Stimulated activated CD8-positive, alpha-beta memory T cell treated with anti-CD3 and anti-CD28 coated beads, Interleukin-12 subunit alpha, Interleukin-12 subunit beta, amount 100 ng/mL, for 24 hours (primary cell): ENCODE measurements around the gene ODF2.
A peak's percentile ranks its signal among the peaks of the same experiment; 100 is the strongest.
"Not testable (repeated sequence)": the region's sequence is repeated elsewhere in the genome, so short reads cannot be mapped to it uniquely, and the experiment has no call there.

Source experiments
- DNase-seq: peaks from one replicate; pipeline ENCODE4 v3.0.0-alpha.2; 2020; ENCODE audit errors: extremely low read depth

ODF2 gene

GRCh38 chr9:128423356-128423755 is 32.5 kb upstream of the ODF2 start:
- DNase-seq, result not testable (repeated sequence)

GRCh38 chr9:128424268-128424780 is 31.5 kb upstream of the ODF2 start:
- no peak for DNase-seq

- DNase-seq, result no peak
Observed at GRCh38 chr9:128428644-128429512, 26.9 kb upstream of the ODF2 start.

GRCh38 chr9:128429513-128430086 is 26.2 kb upstream of the ODF2 start:
- no peak for DNase-seq

GRCh38 chr9:128431207-128431606 is 24.6 kb upstream of the ODF2 start:
- no peak for DNase-seq

GRCh38 chr9:128434340-128434739 is 21.5 kb upstream of the ODF2 start:
- DNase-seq, result no peak

- no peak for DNase-seq
Observed at GRCh38 chr9:128435611-128436010, 20.2 kb upstream of the ODF2 start.

- peak; percentile 58 for DNase-seq
Observed at GRCh38 chr9:128438343-128439109, 17.3 kb upstream of the ODF2 start.

- DNase-seq, result no peak
Observed at GRCh38 chr9:128439273-128439672, 16.5 kb upstream of the ODF2 start.

- DNase-seq, result no peak
Observed at GRCh38 chr9:128442150-128442549, 13.7 kb upstream of the ODF2 start.

GRCh38 chr9:128446505-128446904 is 9.3 kb upstream of the ODF2 start:
- DNase-seq, result not testable (repeated sequence)

- no peak for DNase-seq
Observed at GRCh38 chr9:128448746-128449145, 7.1 kb upstream of the ODF2 start.

- DNase-seq, result no peak
Observed at GRCh38 chr9:128454991-128455390, 815 bp upstream of the ODF2 start.

GRCh38 chr9:128456613-128457061 is 831 bp downstream of the ODF2 start:
- peak; percentile 42 for DNase-seq

GRCh38 chr9:128457207-128457606 is 1.4 kb downstream of the ODF2 start:
- DNase-seq, result no peak

- DNase-seq, result no peak
Observed at GRCh38 chr9:128459011-128459410, 3.2 kb downstream of the ODF2 start.

GRCh38 chr9:128469070-128469469 is 13.3 kb downstream of the ODF2 start:
- no peak for DNase-seq

GRCh38 chr9:128470560-128470959 is 14.8 kb downstream of the ODF2 start:
- DNase-seq, result no peak

GRCh38 chr9:128473104-128473503 is 17.3 kb downstream of the ODF2 start:
- no peak for DNase-seq

GRCh38 chr9:128475867-128476266 is 20.1 kb downstream of the ODF2 start:
- no peak for DNase-seq

GRCh38 chr9:128479262-128479661 is 23.5 kb downstream of the ODF2 start:
- DNase-seq, result no peak

GRCh38 chr9:128481561-128481960 is 25.8 kb downstream of the ODF2 start:
- no peak for DNase-seq
